Measurements from ENCODE around the gene WWP2.
"Not testable (repeated sequence)": the region's sequence is repeated elsewhere in the genome, so short reads cannot be mapped to it uniquely, and the experiment has no call there.

WWP2 gene

DNA sequence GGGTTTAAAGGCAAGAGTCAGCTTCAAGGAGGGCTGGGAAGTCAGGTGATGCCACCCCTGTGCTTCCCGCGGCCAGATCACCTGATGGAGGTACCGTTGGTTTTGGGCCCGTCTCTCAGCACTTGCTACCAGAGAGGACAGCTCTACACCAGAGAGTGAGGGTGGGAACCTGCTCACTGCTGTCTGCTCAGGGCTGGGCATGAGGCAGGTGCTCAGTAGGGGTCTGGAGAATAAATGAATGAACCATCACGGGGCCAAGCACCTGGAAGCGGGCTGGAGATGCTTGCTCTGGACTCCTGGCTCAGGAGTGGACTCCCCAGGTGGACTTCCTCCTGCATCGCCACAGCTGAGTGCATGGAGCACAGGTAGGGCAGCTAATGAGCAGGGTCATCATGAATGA, 210.0 kb downstream of the WWP2 start:
- H3K4me3 Mint-ChIP-seq; DNase-seq; H3K27ac Mint-ChIP-seq; H3K27me3 Mint-ChIP-seq; H3K36me3 Mint-ChIP-seq (ENCODE audit: low read depth); H3K4me1 Mint-ChIP-seq; H3K9me3 Mint-ChIP-seq; ATAC-seq: not testable (repeated sequence)

DNA sequence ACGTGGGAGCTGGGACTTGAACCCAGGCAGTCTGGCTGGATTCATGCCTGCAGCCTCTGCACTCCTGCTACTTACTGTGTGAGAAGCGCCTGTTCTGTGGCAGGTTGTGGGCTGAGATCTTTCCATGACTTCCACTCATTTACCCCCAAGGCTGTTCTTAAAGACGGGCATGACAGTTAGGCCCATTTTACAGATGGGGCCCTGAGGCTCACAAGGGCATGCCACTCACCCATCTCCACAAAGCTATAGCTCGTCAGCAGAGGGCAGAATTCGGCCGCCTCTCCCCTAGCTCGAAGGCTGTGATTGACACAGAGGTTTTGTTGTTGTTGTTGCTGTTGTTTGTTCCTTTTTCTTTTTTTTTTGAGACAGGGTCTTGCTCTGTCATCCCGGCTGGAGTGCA, 210.8 kb downstream of the WWP2 start:
- not testable (repeated sequence) for ATAC-seq; DNase-seq; H3K4me3 Mint-ChIP-seq; H3K4me1 Mint-ChIP-seq; H3K27ac Mint-ChIP-seq; H3K27me3 Mint-ChIP-seq; H3K9me3 Mint-ChIP-seq; H3K36me3 Mint-ChIP-seq (ENCODE audit: low read depth)

DNA sequence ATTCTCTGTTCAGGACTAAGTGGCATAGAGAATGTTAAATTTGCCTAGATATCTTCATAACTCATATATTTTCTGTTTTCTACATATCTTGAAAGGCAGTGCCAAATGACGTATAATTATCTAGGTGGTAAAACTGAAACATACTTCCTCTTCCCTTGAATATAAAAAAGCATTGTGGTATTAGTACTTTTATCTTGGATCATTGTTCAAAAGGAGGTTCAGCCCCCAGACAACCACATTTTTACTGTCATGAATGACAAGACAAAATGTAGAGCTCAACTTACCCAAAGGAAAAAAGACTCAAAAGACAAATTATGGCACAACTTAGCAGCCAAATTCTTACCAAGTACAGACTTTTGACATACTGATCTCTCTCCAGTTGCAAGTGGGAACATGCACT, 223.1 kb downstream of the WWP2 start:
- H3K4me3 Mint-ChIP-seq; H3K4me1 Mint-ChIP-seq; H3K27me3 Mint-ChIP-seq; H3K27ac Mint-ChIP-seq; H3K36me3 Mint-ChIP-seq (ENCODE audit: low read depth); DNase-seq; ATAC-seq; H3K9me3 Mint-ChIP-seq: not testable (repeated sequence)

Measured in activated naive CD8-positive, alpha-beta T cell treated with anti-CD3 and anti-CD28 coated beads, Interleukin-2, amount 50 U/mL, for 24 hours (primary cell).